Activated naive CD8-positive, alpha-beta T cell treated with anti-CD3 and anti-CD28 coated beads, Interleukin-2, amount 10 ng/mL, durations not matched to agents 7 days and 5 days (primary cell): ENCODE measurements around the gene PLCB4. TPM values are rescaled to one million over a fixed set of nuclear protein-coding genes. Genes with fewer than 3 reads are reported as not detected.

Experiments used
- ATAC-seq: fragments of 150-1000 bp; cut with Tn5 transposase; one replicate; pipeline ENCODE4 v1.10.0; 2021; ENCODE audit warnings: low read depth, moderate library complexity
- POLR2A ChIA-PET: fragments of 350-600 bp; sonication (Branson Sonifier 250); formaldehyde crosslinking; loops from one replicate; lab custom pipeline; 2021; ENCODE audit warnings: antibody characterized with exemption; lab: Charles Lee
- DNase-seq: peaks from one replicate; pipeline ENCODE4 v3.0.0; 2021
- H3K27ac Mint-ChIP-seq: one replicate; pipeline ENCODE4 v1.8.0; 2022; ENCODE audit warnings: mild to moderate bottlenecking, mixed read lengths
- H3K27me3 Mint-ChIP-seq: one replicate; pipeline ENCODE4 v1.8.0; 2022; ENCODE audit warnings: mild to moderate bottlenecking, moderate library complexity, mixed read lengths
- H3K36me3 Mint-ChIP-seq: one replicate; pipeline ENCODE4 v1.8.0; 2021; ENCODE audit warnings: mild to moderate bottlenecking, mixed read lengths
- H3K4me1 Mint-ChIP-seq: one replicate; pipeline ENCODE4 v1.8.0; 2021; ENCODE audit warnings: mixed read lengths
- H3K4me3 Mint-ChIP-seq: one replicate; pipeline ENCODE4 v1.8.0; 2022; ENCODE audit warnings: mild to moderate bottlenecking, moderate library complexity, mixed read lengths
- H3K9me3 Mint-ChIP-seq: one replicate; pipeline ENCODE4 v1.8.0; 2021; ENCODE audit warnings: mixed read lengths
- total RNA-seq, 2 experiments: library from RNA; stranded (reverse); gene quantifications; one replicate each; pipeline ENCODE4 v1.2.3, GENCODE V29; 2021

The PLCB4 gene
- total RNA-seq, 2 experiments from 2014 or later = not detected

DNA sequence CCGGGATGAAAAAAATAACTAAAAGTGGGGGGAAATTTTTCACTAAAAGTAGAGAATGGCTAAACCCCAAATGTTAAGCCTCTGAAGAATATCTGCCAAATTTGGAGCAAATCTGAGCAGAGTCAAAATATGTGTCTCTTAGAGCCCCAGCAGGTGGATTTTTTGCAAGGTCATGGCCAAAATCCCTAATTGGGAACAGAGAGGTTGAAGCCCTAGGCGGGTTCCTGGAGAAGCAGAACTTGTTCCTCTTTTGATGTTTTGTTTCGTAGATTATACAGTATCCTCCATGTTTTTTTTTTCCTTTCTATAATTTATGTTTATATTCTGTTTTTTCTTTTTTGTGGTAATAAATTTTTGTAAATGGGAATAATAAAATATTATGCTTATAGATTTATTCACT lies 94.4 kb downstream of the PLCB4 start:
- ATAC-seq = no peak
- H3K36me3 Mint-ChIP-seq = no peaks in the 10 kb centered on the region
- DNase-seq = no peak
- H3K4me1 Mint-ChIP-seq = no peaks in the 10 kb centered on the region
- peaks cover 5% of the 10 kb centered on the region for H3K27me3 Mint-ChIP-seq
- no peaks in the 10 kb centered on the region for H3K9me3 Mint-ChIP-seq
- POLR2A ChIA-PET = no interaction called here
- no peak overlapping the region for H3K4me3 Mint-ChIP-seq
- no peak overlapping the region for H3K27ac Mint-ChIP-seq

DNA sequence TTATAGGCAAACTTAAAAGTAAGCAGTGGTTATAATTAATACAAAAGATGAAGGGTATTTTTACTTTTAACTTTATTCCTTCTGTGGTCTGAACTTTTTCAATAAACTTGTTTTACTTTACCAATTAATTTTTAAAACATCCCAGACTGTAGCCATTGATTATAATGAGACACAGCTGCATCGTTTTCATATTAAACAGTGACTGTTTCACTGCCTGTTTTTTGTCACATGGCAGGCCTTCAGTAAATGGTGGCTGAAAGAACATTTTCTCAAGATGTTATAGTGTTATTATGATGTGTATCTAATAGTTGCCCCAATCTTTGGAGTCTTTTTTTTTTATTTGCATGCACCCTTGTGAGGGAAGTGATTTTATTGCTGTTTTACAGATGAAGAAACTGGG lies 95.1 kb downstream of the PLCB4 start:
- peaks cover 5% of the 10 kb centered on the region for H3K27me3 Mint-ChIP-seq
- no peaks in the 10 kb centered on the region for H3K9me3 Mint-ChIP-seq
- ATAC-seq = no peak
- no peaks in the 10 kb centered on the region for H3K36me3 Mint-ChIP-seq
- H3K27ac Mint-ChIP-seq = no peak overlapping the region
- DNase-seq = no peak
- H3K4me3 Mint-ChIP-seq = no peak overlapping the region
- no peaks in the 10 kb centered on the region for H3K4me1 Mint-ChIP-seq
- POLR2A ChIA-PET = no interaction called here

DNA sequence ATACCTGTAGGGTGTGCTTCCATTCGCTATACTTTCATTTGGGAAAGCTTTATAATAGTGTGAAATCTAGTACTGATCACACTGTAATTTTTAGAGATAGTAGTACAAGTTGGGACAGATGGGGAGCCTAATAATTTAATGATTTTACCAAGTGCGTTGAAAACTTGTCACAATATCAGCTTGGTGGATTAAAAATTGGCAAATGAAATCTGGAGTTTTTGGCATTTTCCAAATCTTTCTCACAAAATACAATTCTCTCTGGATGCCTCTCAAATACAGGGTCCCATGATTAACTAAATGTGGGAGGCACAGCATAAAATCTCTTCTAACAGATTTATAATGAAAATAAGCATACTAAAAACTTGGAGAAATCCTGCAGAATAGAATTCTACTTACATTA lies 96.4 kb downstream of the PLCB4 start:
- no peak for ATAC-seq
- Mint-ChIP-seq H3K27me3 (peaks cover 5% of the 10 kb centered on the region), H3K9me3 (no peaks in the 10 kb centered on the region), H3K4me1 (no peaks in the 10 kb centered on the region), H3K27ac (no peak overlapping the region), H3K4me3 (no peak overlapping the region), H3K36me3 (no peaks in the 10 kb centered on the region)
- POLR2A ChIA-PET = no interaction called here
- DNase-seq = no peak

DNA sequence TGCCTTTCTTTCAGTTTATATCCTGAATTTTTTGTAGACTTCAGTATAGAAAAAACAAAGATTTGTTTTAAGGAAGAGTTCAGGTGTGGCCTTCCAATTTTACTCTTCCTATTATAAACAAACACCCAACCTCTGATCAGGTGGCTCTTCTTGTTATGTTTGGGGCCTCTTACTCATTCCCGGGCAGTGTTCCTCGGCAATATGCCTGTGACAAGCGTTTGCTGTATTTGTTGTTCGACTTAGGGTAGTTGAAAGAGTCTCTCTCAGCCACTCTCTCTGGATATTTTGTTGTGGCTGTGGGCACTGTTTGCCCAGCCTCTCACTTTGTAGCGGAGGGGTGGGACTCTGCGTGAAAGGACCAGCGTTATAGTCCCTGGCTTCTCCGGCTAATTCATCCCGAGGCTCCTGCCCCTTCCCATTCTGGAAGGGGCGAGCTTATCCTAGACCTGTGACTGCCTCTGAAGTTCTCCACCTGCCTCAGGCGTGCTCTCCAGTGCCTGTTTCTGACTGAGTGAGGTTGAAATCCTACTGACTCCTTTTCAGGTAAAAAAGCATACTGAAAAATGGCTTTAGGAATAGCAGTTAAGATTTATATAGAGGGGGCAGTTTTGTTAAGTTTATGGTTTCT lies 97.4 kb downstream of the PLCB4 start:
- no peak for ATAC-seq
- no peak for DNase-seq
- Mint-ChIP-seq H3K27me3 (peaks cover 2% of the 10 kb centered on the region), H3K4me3 (no peak overlapping the region), H3K9me3 (no peaks in the 10 kb centered on the region), H3K4me1 (no peaks in the 10 kb centered on the region), H3K36me3 (no peaks in the 10 kb centered on the region), H3K27ac (no peak overlapping the region)
- POLR2A ChIA-PET = no interaction called here

DNA sequence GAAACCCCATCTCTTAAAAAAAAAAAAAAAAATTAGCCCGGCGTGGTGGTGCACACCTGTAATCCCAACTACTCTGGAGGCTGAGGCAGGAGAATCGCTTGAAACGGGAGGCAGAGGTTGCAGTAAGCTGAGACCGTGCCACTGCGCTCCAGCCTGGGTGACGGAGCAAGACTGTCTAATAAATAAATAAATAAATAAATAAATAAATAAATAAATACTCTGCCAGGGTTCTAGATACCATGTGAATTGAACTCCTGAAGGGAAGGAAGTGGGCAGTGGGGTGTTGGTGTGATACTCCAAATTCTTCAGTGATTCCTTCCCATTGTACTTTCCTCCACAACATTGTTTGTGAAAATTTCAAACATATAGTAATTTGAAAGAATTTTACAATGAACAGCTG lies 100.5 kb downstream of the PLCB4 start:
- H3K36me3 Mint-ChIP-seq = no peaks in the 10 kb centered on the region
- no peak for ATAC-seq
- H3K27me3 Mint-ChIP-seq = peaks cover 2% of the 10 kb centered on the region
- POLR2A ChIA-PET = no interaction called here
- no peaks in the 10 kb centered on the region for H3K9me3 Mint-ChIP-seq
- H3K4me3 Mint-ChIP-seq = no peak overlapping the region
- no peak overlapping the region for H3K27ac Mint-ChIP-seq
- no peak for DNase-seq
- no peaks in the 10 kb centered on the region for H3K4me1 Mint-ChIP-seq

GRCh38 chr20:9172851-9173250 lies 104.0 kb downstream of the PLCB4 start:
- POLR2A ChIA-PET = no interaction called here

GRCh38 chr20:9177278-9177677 lies 108.4 kb downstream of the PLCB4 start:
- ATAC-seq = no peak
- Mint-ChIP-seq H3K4me1 (no peaks in the 10 kb centered on the region), H3K36me3 (no peaks in the 10 kb centered on the region), H3K4me3 (no peak overlapping the region), H3K27me3 (no peaks in the 10 kb centered on the region), H3K27ac (no peak overlapping the region), H3K9me3 (no peaks in the 10 kb centered on the region)
- POLR2A ChIA-PET = no interaction called here
- DNase-seq = no peak

More at GRCh38 chr20:9172851-9173250, 104.0 kb downstream of the PLCB4 start:
- no peaks in the 10 kb centered on the region for H3K9me3 Mint-ChIP-seq
- H3K27ac Mint-ChIP-seq = no peak overlapping the region
- no peak overlapping the region for H3K4me3 Mint-ChIP-seq
- no peaks in the 10 kb centered on the region for H3K4me1 Mint-ChIP-seq
- no peaks in the 10 kb centered on the region for H3K27me3 Mint-ChIP-seq
- ATAC-seq (no peak), DNase-seq (no peak)
- H3K36me3 Mint-ChIP-seq = no peaks in the 10 kb centered on the region

DNA sequence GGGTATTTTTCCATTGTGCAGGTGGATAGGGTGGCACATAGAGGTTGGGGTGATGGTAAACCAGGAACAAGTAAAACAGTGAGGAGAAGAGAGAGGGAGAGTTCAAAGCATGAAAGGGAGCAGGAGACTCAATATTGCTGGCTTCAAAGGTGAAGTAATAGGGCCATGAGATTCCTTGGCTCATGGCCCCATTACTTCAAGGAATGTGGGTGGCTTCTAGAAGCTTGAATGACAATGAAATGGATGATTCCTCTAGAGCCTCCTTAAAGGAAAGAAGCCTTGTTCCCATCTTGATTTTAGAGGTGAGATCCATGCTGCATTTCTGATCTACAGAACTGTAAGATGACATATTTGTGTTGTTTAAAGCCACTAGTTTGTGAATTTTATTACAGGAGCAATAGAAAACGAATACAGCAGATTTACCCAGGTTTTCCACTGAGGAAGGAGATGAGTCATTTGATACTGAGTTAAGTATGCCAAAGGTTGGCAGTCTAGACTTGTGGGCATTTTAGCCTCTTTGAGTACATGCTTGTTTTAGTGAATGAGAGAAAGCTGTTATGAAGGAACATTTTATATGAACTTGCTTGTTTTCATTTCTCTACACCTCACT lies 110.4 kb downstream of the PLCB4 start:
- no peak overlapping the region for H3K4me3 Mint-ChIP-seq
- H3K27ac Mint-ChIP-seq = no peak overlapping the region
- no peaks in the 10 kb centered on the region for H3K9me3 Mint-ChIP-seq
- ATAC-seq (no peak), DNase-seq (no peak)
- H3K27me3 Mint-ChIP-seq = no peaks in the 10 kb centered on the region
- H3K4me1 Mint-ChIP-seq = no peaks in the 10 kb centered on the region
- POLR2A ChIA-PET = no interaction called here
- no peaks in the 10 kb centered on the region for H3K36me3 Mint-ChIP-seq

GRCh38 chr20:9179867-9180266 lies 111.0 kb downstream of the PLCB4 start:
- ATAC-seq = no peak
- H3K4me3 Mint-ChIP-seq = no peak overlapping the region
- POLR2A ChIA-PET = no interaction called here

DNA sequence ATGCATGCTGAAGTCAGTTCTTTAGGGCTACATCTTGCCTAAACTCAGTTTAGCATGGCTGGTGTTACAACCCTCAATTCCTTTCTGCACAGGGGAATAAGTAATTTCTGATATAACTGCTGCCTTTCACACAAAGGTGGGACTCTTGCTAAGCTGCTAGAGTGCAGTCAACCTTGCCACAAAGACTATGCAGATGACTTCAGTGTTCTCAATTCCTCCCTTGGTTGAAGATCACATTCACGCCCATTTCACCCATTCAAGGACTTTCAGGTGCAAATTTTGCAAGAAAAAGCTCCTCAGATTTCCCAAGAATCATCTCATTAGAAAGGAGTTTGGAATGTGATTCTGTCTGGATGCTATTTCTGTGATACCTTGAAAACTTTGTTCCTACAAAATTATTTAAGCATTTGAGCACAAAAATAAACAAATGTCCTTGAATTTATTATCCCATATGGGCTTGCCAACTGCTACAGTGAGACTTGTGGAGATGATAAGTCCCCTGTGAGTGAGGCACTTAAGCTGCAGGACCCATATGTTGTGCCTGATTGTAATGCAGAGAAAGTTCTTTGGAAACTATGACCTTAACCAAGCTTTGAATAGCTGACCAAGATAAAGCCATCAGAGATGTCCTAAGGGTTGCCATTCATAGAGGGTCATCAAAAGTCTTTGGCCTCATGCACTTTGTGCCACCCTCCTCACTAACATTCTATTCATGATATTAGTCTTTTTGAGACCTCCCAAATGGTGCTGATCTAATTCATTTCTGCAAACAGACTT lies 111.8 kb downstream of the PLCB4 start:
- Mint-ChIP-seq H3K36me3 (no peaks in the 10 kb centered on the region), H3K4me3 (no peak overlapping the region), H3K4me1 (no peaks in the 10 kb centered on the region), H3K9me3 (no peaks in the 10 kb centered on the region), H3K27me3 (no peaks in the 10 kb centered on the region), H3K27ac (no peak overlapping the region)
- POLR2A ChIA-PET = no interaction called here
- no peak for ATAC-seq
- DNase-seq = no peak

More at GRCh38 chr20:9179867-9180266, 111.0 kb downstream of the PLCB4 start:
- Mint-ChIP-seq H3K36me3 (no peaks in the 10 kb centered on the region), H3K9me3 (no peaks in the 10 kb centered on the region), H3K27ac (no peak overlapping the region), H3K27me3 (no peaks in the 10 kb centered on the region), H3K4me1 (no peaks in the 10 kb centered on the region)
- no peak for DNase-seq

GRCh38 chr20:9185511-9185910 lies 116.6 kb downstream of the PLCB4 start:
- no peaks in the 10 kb centered on the region for H3K9me3 Mint-ChIP-seq
- H3K27me3 Mint-ChIP-seq = no peaks in the 10 kb centered on the region
- POLR2A ChIA-PET = no interaction called here
- no peak for DNase-seq
- no peak for ATAC-seq
- no peak overlapping the region for H3K4me3 Mint-ChIP-seq
- H3K4me1 Mint-ChIP-seq = no peaks in the 10 kb centered on the region
- H3K36me3 Mint-ChIP-seq = no peaks in the 10 kb centered on the region
- H3K27ac Mint-ChIP-seq = no peak overlapping the region

DNA sequence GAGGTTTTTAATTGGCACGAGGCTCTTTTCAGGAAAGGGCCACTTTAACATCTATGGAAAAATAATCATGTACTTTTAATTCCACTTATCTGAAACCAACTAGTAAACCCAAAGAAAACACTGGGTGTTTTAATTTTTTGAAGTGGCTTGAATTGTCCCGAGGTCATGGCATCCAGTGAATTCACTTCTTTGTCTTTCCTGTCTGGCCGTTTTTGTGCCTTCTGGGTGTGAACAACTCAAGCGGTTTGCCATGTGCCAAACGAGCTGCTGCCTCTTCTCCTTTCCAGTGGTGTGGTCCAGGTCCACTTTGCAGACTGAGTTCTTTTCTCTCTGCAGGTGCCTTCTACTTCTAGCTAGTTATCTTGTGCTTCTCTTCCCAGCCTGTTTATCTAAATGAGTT lies 117.5 kb downstream of the PLCB4 start:
- POLR2A ChIA-PET = no interaction called here
- H3K36me3 Mint-ChIP-seq = no peaks in the 10 kb centered on the region
- no peaks in the 10 kb centered on the region for H3K9me3 Mint-ChIP-seq
- ATAC-seq = no peak
- no peaks in the 10 kb centered on the region for H3K27me3 Mint-ChIP-seq
- H3K27ac Mint-ChIP-seq = no peak overlapping the region
- DNase-seq = no peak
- H3K4me3 Mint-ChIP-seq = no peak overlapping the region
- no peaks in the 10 kb centered on the region for H3K4me1 Mint-ChIP-seq

GRCh38 chr20:9195031-9195430 lies 126.1 kb downstream of the PLCB4 start:
- POLR2A ChIA-PET = no interaction called here
- no peaks in the 10 kb centered on the region for H3K4me1 Mint-ChIP-seq
- no peaks in the 10 kb centered on the region for H3K9me3 Mint-ChIP-seq
- no peak overlapping the region for H3K27ac Mint-ChIP-seq
- H3K4me3 Mint-ChIP-seq = no peak overlapping the region
- no peaks in the 10 kb centered on the region for H3K27me3 Mint-ChIP-seq
- ATAC-seq (no peak), DNase-seq (no peak)
- H3K36me3 Mint-ChIP-seq = no peaks in the 10 kb centered on the region

- Mint-ChIP-seq H3K36me3 (no peaks in the 10 kb centered on the region), H3K4me1 (no peaks in the 10 kb centered on the region), H3K27ac (no peak overlapping the region), H3K9me3 (no peaks in the 10 kb centered on the region), H3K4me3 (no peak overlapping the region), H3K27me3 (no peaks in the 10 kb centered on the region)
- no peak for DNase-seq
- no peak for ATAC-seq
- POLR2A ChIA-PET = no interaction called here
These were observed 127.2 kb downstream of the PLCB4 start for GRCh38 chr20:9196110-9196509.
